Bronchial epithelial cell (primary cell): Measurements from ENCODE around the gene RABGAP1L. TPM values are rescaled to one million over a fixed set of nuclear protein-coding genes. Genes with fewer than 3 reads are reported as not detected.

ENCODE experiments used
- DNase-seq: peaks from one replicate; pipeline ENCODE4 v3.0.0-alpha.2; 2010; ENCODE audit warnings: low read depth
- FAIRE-seq: peaks from 2 replicates; lab custom pipeline; 2011; peaks lifted over from hg19 to GRCh38; lab: Jason Lieb, UNC
- H3K27me3 ChIP-seq: 2 replicates; pipeline ENCODE4 v1.5.1; 2011; ENCODE audit warnings: low read length; ENCODE audit not compliant: control insufficient read depth, insufficient read depth
- H3K36me3 ChIP-seq: 2 replicates; pipeline ENCODE4 v1.5.1; 2011; ENCODE audit warnings: low read length; ENCODE audit not compliant: control insufficient read depth, insufficient read depth
- H3K4me3 ChIP-seq: 2 replicates; pipeline ENCODE4 v1.5.1; 2011; ENCODE audit warnings: mild to moderate bottlenecking, low read depth, low read length, control low read depth
- total RNA-seq: library from RNA; depleted of rRNA; stranded (reverse); fragments of >200 nt; gene quantifications from 2 replicates; pipeline ENCODE4 v1.2.1, GENCODE V29; 2014
- TF ChIP-seq, protein P1 (sequence below): IDR thresholded peaks from 2 replicates; pipeline ENCODE4 v1.5.1; 2011; ENCODE audit warnings: mild to moderate bottlenecking, moderate library complexity, low read length, control low read depth, inconsistent platforms; ENCODE audit not compliant: insufficient read depth, severe bottlenecking

The RABGAP1L gene
- total RNA-seq, 1 donor from 2014 or later = 37.4 TPM

DNA sequence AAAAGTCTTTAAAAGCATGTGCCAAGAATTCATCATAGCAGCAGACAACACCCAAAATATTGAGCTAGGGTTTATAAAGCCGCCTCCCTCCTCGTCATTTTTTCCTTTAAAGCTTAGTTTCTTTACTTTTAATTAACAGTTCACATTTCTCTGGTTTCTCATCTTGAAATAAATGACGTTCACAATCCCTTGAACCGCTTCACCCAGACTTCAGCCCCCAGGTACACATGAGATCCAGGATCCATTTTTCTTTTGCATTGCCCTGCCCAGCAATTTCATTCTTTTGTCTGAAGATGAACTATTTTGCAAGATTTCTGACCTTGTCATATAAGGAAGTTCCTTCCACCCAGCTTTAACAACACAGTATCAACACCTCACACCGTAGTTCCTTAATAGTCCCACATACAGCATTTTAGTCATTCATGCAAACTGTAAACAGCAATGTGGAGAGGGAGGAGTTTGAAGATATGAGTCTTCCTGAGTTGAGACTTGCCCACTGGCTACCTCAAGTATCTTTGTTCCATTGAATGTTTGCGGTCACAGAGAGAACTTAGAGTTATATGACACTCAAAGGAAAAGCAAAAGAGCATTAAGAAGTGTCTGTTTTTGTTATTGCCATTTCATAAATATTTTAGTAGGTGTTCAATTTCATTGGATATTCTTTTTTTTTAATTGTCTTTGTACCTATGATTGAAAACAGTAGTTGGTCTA, 805.1 kb downstream of the RABGAP1L start:
- Histone ChIP-seq H3K4me3 (no peak overlapping the region), H3K36me3 (no peaks in the 10 kb centered on the region), H3K27me3 (no peaks in the 10 kb centered on the region)
- DNase-seq (peak; percentile 99), FAIRE-seq (no peak)
- TF ChIP-seq, protein P1, sequence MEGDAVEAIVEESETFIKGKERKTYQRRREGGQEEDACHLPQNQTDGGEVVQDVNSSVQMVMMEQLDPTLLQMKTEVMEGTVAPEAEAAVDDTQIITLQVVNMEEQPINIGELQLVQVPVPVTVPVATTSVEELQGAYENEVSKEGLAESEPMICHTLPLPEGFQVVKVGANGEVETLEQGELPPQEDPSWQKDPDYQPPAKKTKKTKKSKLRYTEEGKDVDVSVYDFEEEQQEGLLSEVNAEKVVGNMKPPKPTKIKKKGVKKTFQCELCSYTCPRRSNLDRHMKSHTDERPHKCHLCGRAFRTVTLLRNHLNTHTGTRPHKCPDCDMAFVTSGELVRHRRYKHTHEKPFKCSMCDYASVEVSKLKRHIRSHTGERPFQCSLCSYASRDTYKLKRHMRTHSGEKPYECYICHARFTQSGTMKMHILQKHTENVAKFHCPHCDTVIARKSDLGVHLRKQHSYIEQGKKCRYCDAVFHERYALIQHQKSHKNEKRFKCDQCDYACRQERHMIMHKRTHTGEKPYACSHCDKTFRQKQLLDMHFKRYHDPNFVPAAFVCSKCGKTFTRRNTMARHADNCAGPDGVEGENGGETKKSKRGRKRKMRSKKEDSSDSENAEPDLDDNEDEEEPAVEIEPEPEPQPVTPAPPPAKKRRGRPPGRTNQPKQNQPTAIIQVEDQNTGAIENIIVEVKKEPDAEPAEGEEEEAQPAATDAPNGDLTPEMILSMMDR = no peak

DNA sequence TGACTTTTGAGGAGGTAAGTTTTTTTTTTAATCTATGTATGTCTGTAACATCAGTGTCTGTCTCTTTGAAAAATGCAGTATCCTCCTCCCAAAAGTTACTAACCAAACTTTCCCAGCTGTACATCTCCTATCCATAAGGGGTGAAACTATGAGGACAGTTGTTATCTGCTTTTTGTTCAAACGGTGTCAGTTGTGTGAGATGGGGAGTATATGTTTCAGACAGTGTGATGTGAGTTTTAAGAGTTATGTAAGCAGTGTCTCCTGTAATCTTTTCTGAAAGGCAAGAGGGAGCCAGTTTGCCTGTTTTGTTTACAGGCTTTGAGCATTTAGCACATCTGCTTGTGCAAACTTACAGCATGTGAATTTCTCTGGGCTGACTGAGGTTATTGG, 805.6 kb downstream of the RABGAP1L start:
- H3K36me3 ChIP-seq = no peaks in the 10 kb centered on the region
- H3K4me3 ChIP-seq = no peak overlapping the region
- no peak for FAIRE-seq
- H3K27me3 ChIP-seq = no peaks in the 10 kb centered on the region
- peak; percentile 13 for DNase-seq
- TF ChIP-seq, protein P1 = no peak

DNA sequence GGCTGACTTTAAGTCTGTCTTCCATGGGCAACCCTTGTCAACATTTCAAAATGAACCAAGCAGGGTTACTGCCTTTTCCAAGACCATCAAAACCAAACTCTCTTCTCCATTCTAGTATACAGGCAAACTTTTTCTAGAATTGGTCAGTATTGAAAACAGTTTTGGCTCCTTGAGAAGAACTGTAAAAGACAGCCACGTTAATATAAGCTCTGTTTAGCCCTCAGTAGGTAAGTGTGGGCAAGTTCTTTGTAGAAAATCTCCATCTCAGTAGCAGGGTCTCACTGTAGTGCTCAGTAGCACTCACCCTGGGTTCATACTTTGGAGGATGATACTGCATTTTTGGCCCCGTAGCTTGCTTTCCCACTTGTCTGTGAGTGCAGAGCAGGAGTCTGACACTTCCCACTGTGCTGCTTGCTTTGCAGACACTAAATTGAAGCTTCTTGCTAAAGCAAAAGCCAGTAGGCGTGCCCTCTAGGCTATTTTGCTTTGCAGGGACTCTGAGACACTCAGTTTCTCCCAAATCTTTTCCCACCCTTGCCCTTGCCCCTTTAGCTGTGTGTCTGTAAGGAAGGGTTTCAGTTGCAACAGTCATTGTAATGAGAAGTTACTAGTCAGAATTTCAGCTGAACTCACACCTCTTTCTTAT, 806.2 kb downstream of the RABGAP1L start:
- FAIRE-seq (no peak), DNase-seq (no peak)
- no peak overlapping the region for H3K4me3 ChIP-seq
- TF ChIP-seq, protein P1 = no peak
- no peaks in the 10 kb centered on the region for H3K27me3 ChIP-seq
- H3K36me3 ChIP-seq = no peaks in the 10 kb centered on the region

DNA sequence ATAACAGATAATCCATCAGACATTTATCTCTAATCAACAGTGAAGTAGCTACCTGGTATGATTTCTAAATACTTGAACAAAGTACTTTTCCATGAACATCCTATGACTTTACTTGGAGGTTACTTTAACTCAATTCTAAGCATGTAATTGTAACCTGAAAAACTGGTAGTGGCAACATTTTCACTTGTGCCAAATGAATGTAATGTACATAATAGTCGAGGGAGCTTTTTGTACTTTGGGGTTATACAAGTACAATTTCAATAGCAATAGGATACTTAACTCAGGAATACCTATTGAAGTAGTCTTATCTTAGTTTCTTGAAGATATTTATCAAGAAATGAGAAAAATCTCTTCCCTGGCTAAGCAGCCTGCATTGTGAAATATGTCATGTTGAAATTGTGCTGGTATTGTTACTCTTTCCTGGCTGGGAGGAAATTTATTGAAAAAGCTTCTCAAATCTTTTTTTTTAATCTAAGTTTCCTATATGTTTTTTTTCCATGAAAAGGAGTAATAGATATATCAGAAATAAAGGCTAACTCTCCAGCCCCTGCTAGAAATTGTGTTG, 806.8 kb downstream of the RABGAP1L start:
- no peaks in the 10 kb centered on the region for H3K27me3 ChIP-seq
- FAIRE-seq (no peak), DNase-seq (peak; percentile 73)
- no peak overlapping the region for H3K4me3 ChIP-seq
- TF ChIP-seq, protein P1 = no peak
- H3K36me3 ChIP-seq = no peaks in the 10 kb centered on the region

DNA sequence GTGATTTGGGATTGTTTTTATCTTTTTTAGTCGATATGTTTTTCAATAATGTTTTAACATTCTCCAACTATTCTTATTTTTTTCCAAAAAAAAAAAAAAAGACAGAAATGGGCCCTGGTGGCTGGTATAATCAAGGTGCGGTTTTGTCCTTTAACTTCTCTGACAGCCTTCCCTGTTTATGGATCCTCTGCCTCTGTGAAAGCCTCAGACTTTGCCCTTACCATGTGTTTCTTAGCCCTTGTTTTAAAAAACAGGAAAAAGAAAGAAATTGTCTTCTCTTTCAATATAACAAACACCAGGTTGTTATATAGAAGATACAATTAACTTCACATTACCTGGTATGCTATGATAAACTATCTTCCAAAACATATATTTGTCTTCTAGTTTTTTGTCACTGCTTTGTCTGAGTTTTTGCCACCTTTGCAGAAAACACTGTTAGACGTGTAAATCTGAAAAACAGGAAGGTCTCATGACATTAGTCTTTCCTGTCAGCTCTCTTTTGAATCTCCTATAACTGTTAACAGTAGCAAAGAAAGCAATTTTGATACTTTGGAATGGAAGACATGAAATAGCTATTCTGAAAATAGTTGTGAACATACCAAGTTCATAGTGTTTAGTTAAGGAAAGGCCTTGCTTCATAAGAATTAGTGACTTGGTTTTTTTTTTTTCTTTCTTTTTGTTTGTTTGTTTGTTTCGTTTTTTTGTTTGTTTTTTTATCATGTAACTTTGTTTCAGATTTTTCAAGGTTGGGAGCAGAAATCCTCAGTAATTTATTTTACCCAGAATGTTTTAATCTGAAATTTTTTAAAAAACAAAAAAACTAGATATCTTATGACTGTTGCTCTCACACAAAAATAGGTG, 808.8 kb downstream of the RABGAP1L start:
- Histone ChIP-seq H3K27me3 (no peaks in the 10 kb centered on the region), H3K36me3 (no peaks in the 10 kb centered on the region), H3K4me3 (no peak overlapping the region)
- FAIRE-seq = no peak
- TF ChIP-seq, protein P1 = no peak
- DNase-seq = no peak
